Epithelial cell of proximal tubule (primary cell): ENCODE data around the gene NDUFS8. TPM values are rescaled to one million over a fixed set of nuclear protein-coding genes. Genes with fewer than 3 reads are reported as not detected.

ENCODE experiments used
- DNase-seq: peaks from one replicate; pipeline ENCODE4 v3.0.0-alpha.2; 2011; ENCODE audit warnings: low read depth
- H3K4me3 ChIP-seq: 2 replicates; pipeline ENCODE4 v1.5.1; 2011; ENCODE audit warnings: low read depth, mild to moderate bottlenecking, low read length
- total RNA-seq: library from RNA; depleted of rRNA; stranded (reverse); fragments of >200 nt; gene quantifications from 2 replicates; pipeline ENCODE4 v1.2.3, GENCODE V29; 2015
- TF ChIP-seq, protein P1 (sequence below): conservative IDR thresholded peaks from 2 replicates; pipeline ENCODE4 v1.5.1; 2012; ENCODE audit warnings: low read depth, mild to moderate bottlenecking, low read length

NDUFS8 gene
- total RNA-seq, 1 donor from 2014 or later: 345 TPM

DNA sequence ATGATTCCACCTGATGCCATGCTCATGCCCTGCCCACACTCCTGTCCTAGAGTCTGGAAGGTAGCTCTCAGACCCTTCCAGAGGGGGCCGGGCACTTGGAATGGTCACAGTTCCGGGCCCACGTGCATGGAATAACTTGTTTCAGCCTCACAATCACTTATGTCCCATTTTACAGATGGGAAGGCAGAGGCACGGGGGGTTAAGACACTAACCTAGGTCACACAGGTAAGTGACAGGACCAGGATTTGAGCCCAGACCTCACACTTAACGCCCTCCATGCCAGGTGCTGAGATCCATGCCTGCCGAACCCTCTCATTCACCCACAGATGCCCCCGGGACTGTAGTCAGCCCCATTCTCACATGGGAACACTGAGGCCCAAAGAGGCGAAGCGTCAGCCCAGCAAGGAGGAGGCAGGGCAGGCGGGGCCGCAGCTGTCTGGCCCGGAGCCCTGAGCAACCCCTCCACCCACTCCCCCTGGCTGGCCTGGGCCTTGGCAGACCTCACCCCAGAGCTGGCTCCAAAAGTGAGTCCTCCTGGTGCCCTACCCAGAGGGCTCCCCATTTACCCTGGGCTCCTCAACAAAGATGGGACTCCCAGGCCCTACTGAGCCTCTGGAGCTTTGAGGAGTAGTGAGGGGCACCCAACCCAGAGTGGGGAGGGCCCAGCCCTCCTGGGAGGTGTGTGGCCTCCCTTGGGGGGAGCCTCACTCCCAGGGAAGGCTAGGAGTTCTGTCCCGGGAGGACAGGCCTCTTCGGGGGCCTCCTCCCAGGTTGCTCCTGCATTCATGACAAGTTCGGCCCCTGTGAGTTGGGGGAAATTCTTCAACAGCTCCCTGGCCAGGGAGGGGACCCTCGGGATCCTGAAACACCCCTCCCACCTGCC is 22.7 kb upstream of the NDUFS8 start:
- TF ChIP-seq, protein P1, sequence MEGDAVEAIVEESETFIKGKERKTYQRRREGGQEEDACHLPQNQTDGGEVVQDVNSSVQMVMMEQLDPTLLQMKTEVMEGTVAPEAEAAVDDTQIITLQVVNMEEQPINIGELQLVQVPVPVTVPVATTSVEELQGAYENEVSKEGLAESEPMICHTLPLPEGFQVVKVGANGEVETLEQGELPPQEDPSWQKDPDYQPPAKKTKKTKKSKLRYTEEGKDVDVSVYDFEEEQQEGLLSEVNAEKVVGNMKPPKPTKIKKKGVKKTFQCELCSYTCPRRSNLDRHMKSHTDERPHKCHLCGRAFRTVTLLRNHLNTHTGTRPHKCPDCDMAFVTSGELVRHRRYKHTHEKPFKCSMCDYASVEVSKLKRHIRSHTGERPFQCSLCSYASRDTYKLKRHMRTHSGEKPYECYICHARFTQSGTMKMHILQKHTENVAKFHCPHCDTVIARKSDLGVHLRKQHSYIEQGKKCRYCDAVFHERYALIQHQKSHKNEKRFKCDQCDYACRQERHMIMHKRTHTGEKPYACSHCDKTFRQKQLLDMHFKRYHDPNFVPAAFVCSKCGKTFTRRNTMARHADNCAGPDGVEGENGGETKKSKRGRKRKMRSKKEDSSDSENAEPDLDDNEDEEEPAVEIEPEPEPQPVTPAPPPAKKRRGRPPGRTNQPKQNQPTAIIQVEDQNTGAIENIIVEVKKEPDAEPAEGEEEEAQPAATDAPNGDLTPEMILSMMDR: no peak
- no peak overlapping the region for H3K4me3 ChIP-seq
- no peak for DNase-seq

- no peak overlapping the region for H3K4me3 ChIP-seq
- DNase-seq: no peak
- TF ChIP-seq, protein P1: no peak
Measured at GRCh38 chr11:68008381-68009337, 21.8 kb upstream of the NDUFS8 start.

DNA sequence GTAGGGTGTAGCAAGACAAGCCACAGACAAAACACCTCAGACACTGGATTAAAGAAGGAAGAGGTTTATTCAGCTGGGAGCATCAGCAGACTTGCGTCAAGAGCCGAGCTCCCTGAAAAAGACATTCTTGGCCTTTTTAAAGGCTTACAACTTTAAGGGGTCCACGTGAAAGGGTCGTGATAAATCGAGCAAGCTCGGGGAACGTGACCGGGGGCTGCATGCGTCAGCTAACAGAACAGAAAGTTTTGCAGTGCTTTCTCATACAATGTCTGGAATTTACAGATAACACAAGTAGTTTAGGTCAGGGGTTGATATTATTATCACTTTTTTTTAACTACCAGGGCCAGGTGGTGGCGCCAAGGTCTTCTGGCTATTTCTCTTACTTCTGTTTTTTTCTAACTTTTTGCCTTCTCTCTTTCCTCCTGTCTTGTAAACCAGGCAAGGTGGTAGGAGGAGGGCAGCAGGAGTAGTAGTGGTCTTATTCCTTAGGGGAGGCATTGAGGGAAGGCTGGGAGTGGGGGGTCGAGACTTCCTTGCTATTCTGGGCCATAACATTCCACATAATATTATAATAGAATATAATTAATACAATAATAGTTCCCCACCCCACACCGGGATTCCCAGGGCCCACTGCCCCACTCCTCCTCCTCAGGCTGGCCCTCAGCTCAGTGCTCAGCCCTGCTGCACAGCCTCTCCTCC is 20.9 kb upstream of the NDUFS8 start:
- H3K4me3 ChIP-seq: peak overlapping the region; percentile 63
- no peak for DNase-seq
- TF ChIP-seq, protein P1: peak; percentile 53

GRCh38 chr11:68010090-68011041 is 20.1 kb upstream of the NDUFS8 start, which contains the start of gene ALDH3B1:
TSS of gene ALDH3B1 (plus strand) at chr11:68010327. CDS start at chr11:68015298, 4,971 bp downstream.
- TF ChIP-seq, protein P1: no peak
- DNase-seq: no peak
- H3K4me3 ChIP-seq: peak within 1 kb of the TSS; percentile 63

DNA sequence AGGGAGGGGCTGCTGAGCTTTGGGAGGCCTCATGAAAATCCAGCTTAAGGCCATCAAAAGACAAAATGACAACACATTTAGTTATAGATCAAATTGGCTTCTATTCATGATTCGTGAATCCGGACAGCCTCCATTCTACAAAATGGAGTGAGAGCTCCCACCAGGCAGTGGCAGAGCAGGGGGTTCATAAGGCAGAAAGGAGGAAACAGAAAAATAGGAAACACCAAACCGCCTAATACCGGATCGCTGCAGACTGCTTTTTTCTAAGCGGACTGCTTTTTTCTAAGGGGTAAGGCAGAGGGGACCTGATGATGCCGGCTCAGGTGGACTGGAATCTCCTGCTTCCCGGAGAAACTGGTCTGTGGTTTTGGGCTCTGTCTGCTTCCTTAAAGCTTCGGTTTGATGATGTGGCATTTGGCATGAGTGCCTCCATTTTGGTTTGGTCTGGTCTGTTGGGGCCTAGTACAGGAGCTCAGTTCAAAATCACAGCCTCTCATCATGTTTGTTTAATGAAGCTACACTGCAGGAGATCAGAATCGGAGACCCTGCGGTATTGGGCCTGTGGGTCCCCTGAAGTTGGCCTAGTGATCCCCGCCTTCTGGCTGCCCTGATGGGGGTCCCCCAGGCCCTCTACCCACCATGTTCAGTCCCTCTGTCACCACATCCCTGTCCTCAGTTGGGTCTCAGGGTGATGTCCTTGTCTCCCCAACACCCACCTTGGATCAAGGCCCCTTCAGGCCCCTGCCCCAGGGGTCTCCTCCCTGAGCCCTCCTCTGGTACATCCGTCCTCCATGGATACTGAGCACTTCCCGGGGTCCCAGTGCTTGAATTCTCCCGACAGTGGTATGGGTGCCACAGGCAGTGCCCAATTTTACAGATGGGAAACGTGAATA is 19.2 kb upstream of the NDUFS8 start:
- no peak for DNase-seq
- TF ChIP-seq, protein P1: no peak
- peak overlapping the region; percentile 63 for H3K4me3 ChIP-seq
